Chondrocyte (in vitro differentiated cells): ENCODE measurements around the gene LYRM1. TPM values are rescaled to one million over a fixed set of nuclear protein-coding genes. Genes with fewer than 3 reads are reported as not detected.

ENCODE experiments used
- DNase-seq: peaks from one replicate; pipeline ENCODE4 v3.0.0; 2021; ENCODE audit warnings: mixed read lengths, low spot score
- H3K27ac Mint-ChIP-seq: one replicate; pipeline ENCODE4 v1.8.0; 2021; ENCODE audit warnings: mild to moderate bottlenecking, moderate library complexity, mixed read lengths; ENCODE audit not compliant: unreplicated experiment
- H3K27me3 Mint-ChIP-seq: 2 replicates; pipeline ENCODE4 v1.8.0; 2021; ENCODE audit warnings: low read depth, mixed read lengths
- H3K36me3 Mint-ChIP-seq: 2 replicates; pipeline ENCODE4 v1.8.0; 2021; ENCODE audit warnings: low read depth, mixed read lengths
- H3K4me1 Mint-ChIP-seq: 2 replicates; pipeline ENCODE4 v1.8.0; 2021; ENCODE audit warnings: low read depth, mild to moderate bottlenecking, mixed read lengths
- H3K4me3 Mint-ChIP-seq: one replicate; pipeline ENCODE4 v1.8.0; 2021; ENCODE audit warnings: mild to moderate bottlenecking, moderate library complexity, mixed read lengths; ENCODE audit not compliant: unreplicated experiment
- H3K9me3 Mint-ChIP-seq: 2 replicates; pipeline ENCODE4 v1.8.0; 2021; ENCODE audit warnings: low read depth, mixed read lengths
- CTCF ChIP-seq: fragments of 200-600 bp; sonication (generic); IDR thresholded peaks from 2 replicates; pipeline ENCODE4 v1.5.0; 2021; ENCODE audit warnings: antibody characterized with exemption, mild to moderate bottlenecking, moderate library complexity
- total RNA-seq: library from RNA; stranded (reverse); gene quantifications from 3 replicates; pipeline ENCODE4 v1.2.1, GENCODE V29; 2021

The LYRM1 gene
- total RNA-seq, 1 donor from 2014 or later = 20.1 TPM

- no peak for TF ChIP-seq CTCF
- H3K4me1 Mint-ChIP-seq = peaks cover 96% of the 10 kb centered on the region
- peak overlapping the region; percentile 80 for H3K27ac Mint-ChIP-seq
- H3K4me3 Mint-ChIP-seq = no peak overlapping the region
- peaks cover 2% of the 10 kb centered on the region for H3K9me3 Mint-ChIP-seq
- peaks cover 1% of the 10 kb centered on the region for H3K36me3 Mint-ChIP-seq
- no peaks in the 10 kb centered on the region for H3K27me3 Mint-ChIP-seq
- no peak for DNase-seq
Observed at GRCh38 chr16:20867585-20867984, 33.0 kb upstream of the LYRM1 start.

GRCh38 chr16:20868890-20869289 lies 31.7 kb upstream of the LYRM1 start:
- no peak for TF ChIP-seq CTCF
- H3K27ac Mint-ChIP-seq = peak overlapping the region; percentile 68
- H3K36me3 Mint-ChIP-seq = peaks cover 1% of the 10 kb centered on the region
- H3K4me1 Mint-ChIP-seq = peaks cover 95% of the 10 kb centered on the region
- no peak for DNase-seq
- H3K9me3 Mint-ChIP-seq = peaks cover 2% of the 10 kb centered on the region
- no peaks in the 10 kb centered on the region for H3K27me3 Mint-ChIP-seq
- no peak overlapping the region for H3K4me3 Mint-ChIP-seq

- peak overlapping the region; percentile 66 for H3K27ac Mint-ChIP-seq
Observed at GRCh38 chr16:20870122-20870820, 30.3 kb upstream of the LYRM1 start.

GRCh38 chr16:20871258-20871657 lies 29.3 kb upstream of the LYRM1 start:
- Mint-ChIP-seq H3K9me3 (no peaks in the 10 kb centered on the region), H3K27ac (peak overlapping the region; percentile 66), H3K4me3 (no peak overlapping the region)

More at GRCh38 chr16:20870122-20870820, 30.3 kb upstream of the LYRM1 start:
- no peak for DNase-seq
- no peaks in the 10 kb centered on the region for H3K27me3 Mint-ChIP-seq
- TF ChIP-seq CTCF = no peak
- H3K4me1 Mint-ChIP-seq = peaks cover 95% of the 10 kb centered on the region
- no peaks in the 10 kb centered on the region for H3K9me3 Mint-ChIP-seq
- no peaks in the 10 kb centered on the region for H3K36me3 Mint-ChIP-seq
- no peak overlapping the region for H3K4me3 Mint-ChIP-seq

More at GRCh38 chr16:20871258-20871657, 29.3 kb upstream of the LYRM1 start:
- H3K27me3 Mint-ChIP-seq = no peaks in the 10 kb centered on the region
- TF ChIP-seq CTCF = no peak
- H3K4me1 Mint-ChIP-seq = peaks cover 90% of the 10 kb centered on the region
- H3K36me3 Mint-ChIP-seq = no peaks in the 10 kb centered on the region
- DNase-seq = no peak
